ENCODE results near the gene GNAI3. TPM values are rescaled to one million over a fixed set of nuclear protein-coding genes. Genes with fewer than 3 reads are reported as not detected.
A peak's percentile ranks its signal among the peaks of the same experiment; 100 is the strongest.

GNAI3 gene
- total and polyA plus RNA-seq, 8 donors = 6.4 to 11.5 (median 10.8) TPM

- no peak overlapping the region for H3K27ac ChIP-seq
- H3K4me1 ChIP-seq = peaks cover 0 to 14% of the 10 kb centered on the region in 2 donors
- H3K27me3 ChIP-seq = no peaks in the 10 kb centered on the region
- H3K36me3 ChIP-seq = no peaks in the 10 kb centered on the region
- no peak for DNase-seq
- no peak for ATAC-seq
- TF ChIP-seq, protein P1, sequence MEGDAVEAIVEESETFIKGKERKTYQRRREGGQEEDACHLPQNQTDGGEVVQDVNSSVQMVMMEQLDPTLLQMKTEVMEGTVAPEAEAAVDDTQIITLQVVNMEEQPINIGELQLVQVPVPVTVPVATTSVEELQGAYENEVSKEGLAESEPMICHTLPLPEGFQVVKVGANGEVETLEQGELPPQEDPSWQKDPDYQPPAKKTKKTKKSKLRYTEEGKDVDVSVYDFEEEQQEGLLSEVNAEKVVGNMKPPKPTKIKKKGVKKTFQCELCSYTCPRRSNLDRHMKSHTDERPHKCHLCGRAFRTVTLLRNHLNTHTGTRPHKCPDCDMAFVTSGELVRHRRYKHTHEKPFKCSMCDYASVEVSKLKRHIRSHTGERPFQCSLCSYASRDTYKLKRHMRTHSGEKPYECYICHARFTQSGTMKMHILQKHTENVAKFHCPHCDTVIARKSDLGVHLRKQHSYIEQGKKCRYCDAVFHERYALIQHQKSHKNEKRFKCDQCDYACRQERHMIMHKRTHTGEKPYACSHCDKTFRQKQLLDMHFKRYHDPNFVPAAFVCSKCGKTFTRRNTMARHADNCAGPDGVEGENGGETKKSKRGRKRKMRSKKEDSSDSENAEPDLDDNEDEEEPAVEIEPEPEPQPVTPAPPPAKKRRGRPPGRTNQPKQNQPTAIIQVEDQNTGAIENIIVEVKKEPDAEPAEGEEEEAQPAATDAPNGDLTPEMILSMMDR (IDR thresholded peaks at IDR 0.05) = no peak
- H3K9me3 ChIP-seq = no peaks in the 10 kb centered on the region
- intact Hi-C loops (cut with DNase I) = loop anchor here in 1 of 2 donors (10.0 kb wide), 1 partner anchor 122 kb away; no protein-coding TSS in a partner anchor
- no peak overlapping the region for H3K4me3 ChIP-seq
These were observed 104.0 kb downstream of the GNAI3 start for GRCh38 chr1:109652402-109652801.

GRCh38 chr1:109653306-109653705, 104.9 kb downstream of the GNAI3 start:
- DNase-seq (no peak), ATAC-seq (no peak)
- H3K27me3 ChIP-seq = no peaks in the 10 kb centered on the region
- H3K36me3 ChIP-seq = no peaks in the 10 kb centered on the region
- H3K27ac ChIP-seq = no peak overlapping the region
- H3K9me3 ChIP-seq = no peaks in the 10 kb centered on the region
- H3K4me3 ChIP-seq = no peak overlapping the region
- H3K4me1 ChIP-seq = peaks cover 0 to 17% of the 10 kb centered on the region in 2 donors
- TF ChIP-seq, protein P1 (IDR thresholded peaks at IDR 0.05) = no peak
- intact Hi-C loops (cut with DNase I) = loop anchor here in 1 of 2 donors (10.0 kb wide), 1 partner anchor 121 kb away; no protein-coding TSS in a partner anchor

GRCh38 chr1:109654519-109654918, 106.1 kb downstream of the GNAI3 start:
- H3K27ac ChIP-seq = no peak overlapping the region
- no peaks in the 10 kb centered on the region for H3K9me3 ChIP-seq
- ATAC-seq (no peak), DNase-seq (no peak)
- intact Hi-C loops (cut with DNase I) = loop anchor here in 1 of 2 donors (10.0 kb wide), 1 partner anchor 120 kb away; no protein-coding TSS in a partner anchor
- TF ChIP-seq, protein P1 (IDR thresholded peaks at IDR 0.05) = no peak
- no peaks in the 10 kb centered on the region for H3K27me3 ChIP-seq
- peaks cover 0 to 18% of the 10 kb centered on the region in 2 donors for H3K4me1 ChIP-seq
- no peak overlapping the region for H3K4me3 ChIP-seq
- peaks cover 0 to 6% of the 10 kb centered on the region in 2 donors for H3K36me3 ChIP-seq

DNA sequence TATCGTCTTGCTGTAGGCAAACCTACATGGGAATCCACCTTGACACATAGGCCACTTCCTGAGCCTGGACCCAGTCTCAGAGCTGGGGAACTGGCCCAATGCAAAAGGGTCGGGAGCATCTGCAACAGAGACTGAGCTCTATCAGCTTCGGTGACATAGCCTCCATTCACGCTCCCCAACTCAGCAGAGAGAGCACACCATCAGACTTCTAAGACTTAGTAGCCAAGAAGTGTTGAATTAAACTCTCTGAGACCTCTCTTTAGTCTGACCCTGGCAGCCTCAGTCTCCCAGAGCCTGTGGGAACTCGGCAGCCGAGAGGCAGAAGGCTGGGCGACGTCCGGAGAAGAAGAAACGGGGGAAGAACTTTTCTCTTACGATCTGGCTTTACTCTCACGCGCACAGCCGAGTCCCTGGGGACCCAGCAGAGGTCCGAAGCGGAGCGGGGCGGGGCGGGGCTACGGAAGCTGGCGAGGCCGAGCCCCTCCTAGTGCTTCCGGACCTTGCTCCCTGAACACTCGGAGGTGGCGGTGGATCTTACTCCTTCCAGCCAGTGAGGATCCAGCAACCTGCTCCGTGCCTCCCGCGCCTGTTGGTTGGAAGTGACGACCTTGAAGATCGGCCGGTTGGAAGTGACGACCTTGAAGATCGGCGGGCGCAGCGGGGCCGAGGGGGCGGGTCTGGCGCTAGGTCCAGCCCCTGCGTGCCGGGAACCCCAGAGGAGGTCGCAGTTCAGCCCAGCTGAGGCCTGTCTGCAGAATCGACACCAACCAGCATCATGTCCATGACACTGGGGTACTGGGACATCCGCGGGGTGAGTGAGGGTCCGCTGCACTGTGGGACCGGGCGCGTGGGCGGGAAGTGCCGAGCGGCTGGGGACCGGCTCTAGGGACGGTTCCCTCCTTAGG, 107.5 kb downstream of the GNAI3 start, which contains the start of gene GSTM4:
TSS of gene GSTM4 (plus strand) at position 485 of the 905 bp plus-strand sequence. CDS start at position 776, 291 bp downstream.
- peaks cover 0 to 18% of the 10 kb centered on the region in 2 donors for H3K4me1 ChIP-seq
- TF ChIP-seq, protein P1 (IDR thresholded peaks at IDR 0.05) = no peak
- H3K36me3 ChIP-seq = peaks cover 0 to 7% of the 10 kb centered on the region in 2 donors
- intact Hi-C loops (cut with DNase I) = loop anchor here in 1 of 2 donors (10.0 kb wide), 1 partner anchor 119 kb away; no protein-coding TSS in a partner anchor
- H3K4me3 ChIP-seq = peak within 1 kb of the TSS; percentile 69 to 72
- DNase-seq (peak; percentile 82 to 95 (median 84)), ATAC-seq (peak; percentile 98)
- H3K27ac ChIP-seq = peak within 1 kb of the TSS; percentile 69 to 81
- H3K9me3 ChIP-seq = no peaks in the 10 kb centered on the region
- H3K27me3 ChIP-seq = no peaks in the 10 kb centered on the region

- no peak for DNase-seq
- Histone ChIP-seq H3K4me1 (peaks cover 0 to 18% of the 10 kb centered on the region in 2 donors), H3K27ac (no peak overlapping the region), H3K27me3 (no peaks in the 10 kb centered on the region), H3K4me3 (no peak overlapping the region), H3K9me3 (no peaks in the 10 kb centered on the region), H3K36me3 (peaks cover 0 to 14% of the 10 kb centered on the region in 2 donors)
- TF ChIP-seq, protein P1 (IDR thresholded peaks at IDR 0.05) = no peak
- ATAC-seq = no peak
- intact Hi-C loops (cut with DNase I) = loop anchor here in 1 of 2 donors (10.0 kb wide), 1 partner anchor 117 kb away; no protein-coding TSS in a partner anchor
These were observed 109.0 kb downstream of the GNAI3 start for GRCh38 chr1:109657395-109657794.
